SJSA1 (cell line): ENCODE measurements around the gene NRROS. TPM values are rescaled to one million over a fixed set of nuclear protein-coding genes. Genes with fewer than 3 reads are reported as not detected.
A peak's percentile ranks its signal among the peaks of the same experiment; 100 is the strongest.
"Not testable (repeated sequence)": the region's sequence is repeated elsewhere in the genome, so short reads cannot be mapped to it uniquely, and the experiment has no call there.

Experiments
- DNase-seq, 2 experiments: peaks; one replicate each; pipeline ENCODE4 v3.0.0-alpha.2; 2015 to 2020; ENCODE audit warnings: low spot score in 2 of 2, low read depth in 1 of 2
- H3K27ac ChIP-seq: fragments of 250-450 bp; sonication (Bioruptor Pico); 2 replicates; pipeline ENCODE4 v1.5.1; 2020; ENCODE audit warnings: mild to moderate bottlenecking, moderate library complexity
- H3K27me3 ChIP-seq: fragments of 250-450 bp; sonication (Bioruptor Pico); replicated peaks from 2 replicates; pipeline ENCODE4 v1.5.1; 2020; ENCODE audit warnings: mild to moderate bottlenecking, moderate library complexity
- H3K36me3 ChIP-seq: fragments of 250-450 bp; sonication (Bioruptor Pico); 2 replicates; pipeline ENCODE4 v1.5.1; 2020; ENCODE audit warnings: mild to moderate bottlenecking
- H3K4me1 ChIP-seq: fragments of 250-450 bp; sonication (Bioruptor Pico); replicated peaks from 2 replicates; pipeline ENCODE4 v1.6.1; 2021; ENCODE audit warnings: mild to moderate bottlenecking
- H3K4me3 ChIP-seq: fragments of 250-450 bp; sonication (Bioruptor Pico); 2 replicates; pipeline ENCODE4 v1.5.1; 2020; ENCODE audit warnings: mild to moderate bottlenecking
- H3K9me3 ChIP-seq: fragments of 250-450 bp; sonication (Bioruptor Pico); replicated peaks from 2 replicates; pipeline ENCODE4 v1.5.1; 2020; ENCODE audit warnings: mild to moderate bottlenecking
- total RNA-seq: library from RNA; depleted of rRNA; stranded (reverse); fragments of >200 nt; shearing (Covaris generic); gene quantifications from 2 replicates; pipeline ENCODE4 v1.2.3, GENCODE V29; 2014

NRROS gene
- total RNA-seq, 1 experiment from 2014 or later = 0.11 TPM

- not testable (repeated sequence) for H3K36me3 ChIP-seq, H3K4me3 ChIP-seq
These were observed 24.3 kb upstream of the NRROS start for GRCh38 chr3:196615234-196615633.

GRCh38 chr3:196617256-196617655 is 22.2 kb upstream of the NRROS start:
- no peak overlapping the region for H3K4me3 ChIP-seq
- H3K27me3 ChIP-seq = no peaks in the 10 kb centered on the region
- no peak overlapping the region for H3K27ac ChIP-seq
- no peak for DNase-seq
- no peaks in the 10 kb centered on the region for H3K4me1 ChIP-seq
- H3K9me3 ChIP-seq = no peaks in the 10 kb centered on the region
- no peaks in the 10 kb centered on the region for H3K36me3 ChIP-seq

More at GRCh38 chr3:196615234-196615633, 24.3 kb upstream of the NRROS start:
- not testable (repeated sequence) for H3K27me3 ChIP-seq, DNase-seq, H3K9me3 ChIP-seq, H3K27ac ChIP-seq, H3K4me1 ChIP-seq

GRCh38 chr3:196619223-196619622 is 20.3 kb upstream of the NRROS start:
- no peak overlapping the region for H3K27ac ChIP-seq
- H3K36me3 ChIP-seq = no peaks in the 10 kb centered on the region
- no peak for DNase-seq
- no peaks in the 10 kb centered on the region for H3K4me1 ChIP-seq
- no peaks in the 10 kb centered on the region for H3K9me3 ChIP-seq
- no peak overlapping the region for H3K4me3 ChIP-seq
- H3K27me3 ChIP-seq = no peaks in the 10 kb centered on the region

DNA sequence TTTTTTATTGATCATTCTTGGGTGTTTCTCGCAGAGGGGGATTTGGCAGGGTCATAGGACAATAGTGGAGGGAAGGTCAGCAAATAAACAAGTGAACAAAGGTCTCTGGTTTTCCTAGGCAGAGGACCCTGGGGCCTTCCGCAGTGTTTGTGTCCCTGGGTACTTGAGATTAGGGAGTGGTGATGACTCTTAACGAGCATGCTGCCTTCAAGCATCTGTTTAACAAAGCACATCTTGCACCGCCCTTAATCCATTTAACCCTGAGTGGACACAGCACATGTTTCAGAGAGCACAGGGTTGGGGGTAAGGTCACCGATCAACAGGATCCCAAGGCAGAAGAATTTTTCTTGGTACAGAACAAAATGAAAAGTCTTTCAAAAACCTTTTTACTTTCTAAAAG is 19.9 kb upstream of the NRROS start:
- H3K4me3 ChIP-seq, H3K4me1 ChIP-seq, H3K9me3 ChIP-seq, H3K27ac ChIP-seq, H3K36me3 ChIP-seq, DNase-seq, H3K27me3 ChIP-seq: not testable (repeated sequence)

GRCh38 chr3:196620161-196620604 is 19.3 kb upstream of the NRROS start:
- no peaks in the 10 kb centered on the region for H3K9me3 ChIP-seq
- no peaks in the 10 kb centered on the region for H3K36me3 ChIP-seq

DNA sequence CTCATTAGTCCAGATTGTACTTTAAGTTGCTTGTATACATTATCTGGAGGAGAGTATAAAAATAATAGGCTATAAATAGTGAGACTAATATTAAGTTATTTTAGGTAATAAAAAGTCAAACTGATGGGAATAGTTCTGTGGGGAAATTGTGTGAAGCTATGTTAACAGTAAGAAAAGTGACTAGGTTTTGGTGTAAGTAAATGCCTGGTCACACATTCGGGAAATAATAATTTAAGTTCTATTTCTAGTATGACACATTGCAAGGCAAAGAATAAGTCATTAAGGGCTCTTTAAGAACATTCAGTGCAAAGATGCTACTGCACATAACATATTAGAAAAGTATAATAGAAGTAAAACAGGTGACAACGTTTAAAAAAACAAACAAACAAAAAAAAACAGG is 18.8 kb upstream of the NRROS start:
- Histone ChIP-seq H3K27ac (no peak overlapping the region), H3K4me1 (no peaks in the 10 kb centered on the region), H3K27me3 (no peaks in the 10 kb centered on the region), H3K36me3 (no peaks in the 10 kb centered on the region), H3K9me3 (no peaks in the 10 kb centered on the region), H3K4me3 (no peak overlapping the region)
- DNase-seq = no peak

More at GRCh38 chr3:196620161-196620604, 19.3 kb upstream of the NRROS start:
- no peaks in the 10 kb centered on the region for H3K4me1 ChIP-seq
- no peak overlapping the region for H3K27ac ChIP-seq
- DNase-seq = no peak
- H3K27me3 ChIP-seq = no peaks in the 10 kb centered on the region
- H3K4me3 ChIP-seq = no peak overlapping the region

- DNase-seq = no peak
- Histone ChIP-seq H3K4me1 (no peaks in the 10 kb centered on the region), H3K36me3 (no peaks in the 10 kb centered on the region), H3K27ac (no peak overlapping the region), H3K27me3 (no peaks in the 10 kb centered on the region; the same call in 1 of the 2 replicates), H3K9me3 (no peaks in the 10 kb centered on the region), H3K4me3 (no peak overlapping the region)
These were observed 17.9 kb upstream of the NRROS start for GRCh38 chr3:196621611-196622010.

- Histone ChIP-seq H3K4me1 (no peaks in the 10 kb centered on the region), H3K4me3 (no peak overlapping the region), H3K9me3 (no peaks in the 10 kb centered on the region), H3K27ac (no peak overlapping the region), H3K27me3 (no peaks in the 10 kb centered on the region; the same call in 1 of the 2 replicates), H3K36me3 (no peaks in the 10 kb centered on the region)
- DNase-seq = no peak
These were observed 15.3 kb upstream of the NRROS start for GRCh38 chr3:196624067-196624790.

- Histone ChIP-seq H3K4me3 (no peak overlapping the region), H3K9me3 (no peaks in the 10 kb centered on the region), H3K27ac (no peak overlapping the region), H3K4me1 (no peaks in the 10 kb centered on the region), H3K36me3 (no peaks in the 10 kb centered on the region), H3K27me3 (no peaks in the 10 kb centered on the region; the same call in 1 of the 2 replicates)
- no peak for DNase-seq
These were observed 14.6 kb upstream of the NRROS start for GRCh38 chr3:196624907-196625306.

DNA sequence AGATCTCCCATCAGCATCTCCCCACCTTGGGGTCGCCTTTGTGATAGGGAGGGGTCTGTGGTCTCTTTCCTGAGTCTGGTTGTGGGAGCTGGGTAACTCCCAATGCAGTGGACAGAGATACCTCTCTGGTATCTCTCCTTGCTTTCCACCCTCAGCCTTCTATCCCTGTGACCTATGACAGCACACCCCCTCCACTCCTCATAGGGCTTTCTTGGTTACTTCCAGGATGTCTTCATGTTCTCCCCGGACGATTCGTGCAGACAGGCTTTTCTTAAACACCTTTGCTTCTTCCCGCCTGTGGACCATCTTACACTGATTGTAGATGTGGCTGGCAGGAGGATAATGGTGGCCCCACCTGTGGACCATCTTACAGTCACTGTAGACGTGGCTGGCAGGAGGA is 14.2 kb upstream of the NRROS start:
- H3K9me3 ChIP-seq = no peaks in the 10 kb centered on the region
- H3K4me1 ChIP-seq = no peaks in the 10 kb centered on the region
- DNase-seq = no peak
- H3K27me3 ChIP-seq = no peaks in the 10 kb centered on the region; the same call in 1 of the 2 replicates
- no peak overlapping the region for H3K4me3 ChIP-seq
- H3K27ac ChIP-seq = no peak overlapping the region
- H3K36me3 ChIP-seq = no peaks in the 10 kb centered on the region

DNA sequence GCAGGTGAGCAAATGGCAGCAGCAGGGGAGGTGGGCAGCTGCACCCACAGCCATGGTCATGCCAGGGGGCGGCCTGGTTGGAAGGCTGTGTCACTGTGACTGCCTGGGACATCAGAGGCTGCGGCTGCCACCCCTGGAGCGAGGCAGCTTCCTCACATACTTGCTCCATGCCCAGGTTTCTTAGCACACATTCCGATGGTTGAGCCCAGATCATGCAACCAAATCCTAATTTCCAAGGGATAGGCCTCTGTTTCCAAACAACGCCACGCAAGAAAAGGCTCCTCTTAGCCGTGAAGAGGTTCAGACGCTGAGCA is 11.6 kb upstream of the NRROS start:
- H3K9me3 ChIP-seq = no peaks in the 10 kb centered on the region
- H3K27me3 ChIP-seq = no peaks in the 10 kb centered on the region; the same call in 1 of the 2 replicates
- H3K36me3 ChIP-seq = no peaks in the 10 kb centered on the region
- peaks cover 8% of the 10 kb centered on the region for H3K4me1 ChIP-seq
- no peak overlapping the region for H3K27ac ChIP-seq
- no peak for DNase-seq
- no peak overlapping the region for H3K4me3 ChIP-seq

GRCh38 chr3:196629228-196629627 is 10.3 kb upstream of the NRROS start:
- no peak for DNase-seq
- Histone ChIP-seq H3K4me3 (no peak overlapping the region), H3K4me1 (peaks cover 11% of the 10 kb centered on the region), H3K27ac (no peak overlapping the region), H3K9me3 (no peaks in the 10 kb centered on the region), H3K36me3 (no peaks in the 10 kb centered on the region), H3K27me3 (no peaks in the 10 kb centered on the region; the same call in 1 of the 2 replicates)

DNA sequence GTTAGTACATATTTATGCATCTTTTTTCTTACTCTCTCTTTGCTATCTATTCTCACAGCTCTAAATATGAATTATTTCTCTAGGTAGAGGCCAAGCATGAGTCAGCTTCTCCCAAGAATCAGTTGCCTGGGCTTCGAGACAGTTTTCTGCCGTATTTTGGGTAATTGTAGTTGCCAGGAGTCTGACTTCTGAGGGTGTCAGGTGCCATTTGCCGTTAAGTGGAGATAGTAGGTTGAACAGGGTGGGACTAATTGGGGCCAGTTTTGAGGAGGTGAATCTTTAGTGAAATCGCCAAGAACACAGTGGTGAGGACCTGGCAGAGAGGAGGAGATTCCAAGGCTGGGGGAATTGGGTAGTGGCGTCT is 7.8 kb upstream of the NRROS start:
- peak overlapping the region; percentile 72 for H3K27ac ChIP-seq
- H3K9me3 ChIP-seq = no peaks in the 10 kb centered on the region
- peak overlapping the region; percentile 48 for H3K4me3 ChIP-seq
- DNase-seq = no peak
- no peaks in the 10 kb centered on the region; the same call in 1 of the 2 replicates for H3K27me3 ChIP-seq
- H3K36me3 ChIP-seq = no peaks in the 10 kb centered on the region
- H3K4me1 ChIP-seq = peaks cover 11% of the 10 kb centered on the region

- no peaks in the 10 kb centered on the region for H3K9me3 ChIP-seq
- DNase-seq = peak; percentile 77 to 81
- H3K36me3 ChIP-seq = no peaks in the 10 kb centered on the region
- peaks cover 11% of the 10 kb centered on the region for H3K4me1 ChIP-seq
- H3K27me3 ChIP-seq = no peaks in the 10 kb centered on the region
- peak overlapping the region; percentile 72 for H3K27ac ChIP-seq
- H3K4me3 ChIP-seq = peak overlapping the region; percentile 48
These were observed 7.3 kb upstream of the NRROS start for GRCh38 chr3:196632046-196632751.
